ENCODE measurements around the gene AMN. TPM values are rescaled to one million over a fixed set of nuclear protein-coding genes. Genes with fewer than 3 reads are reported as not detected.

Gene AMN
- total RNA-seq, 1 experiment from 2014 or later: not detected

DNA sequence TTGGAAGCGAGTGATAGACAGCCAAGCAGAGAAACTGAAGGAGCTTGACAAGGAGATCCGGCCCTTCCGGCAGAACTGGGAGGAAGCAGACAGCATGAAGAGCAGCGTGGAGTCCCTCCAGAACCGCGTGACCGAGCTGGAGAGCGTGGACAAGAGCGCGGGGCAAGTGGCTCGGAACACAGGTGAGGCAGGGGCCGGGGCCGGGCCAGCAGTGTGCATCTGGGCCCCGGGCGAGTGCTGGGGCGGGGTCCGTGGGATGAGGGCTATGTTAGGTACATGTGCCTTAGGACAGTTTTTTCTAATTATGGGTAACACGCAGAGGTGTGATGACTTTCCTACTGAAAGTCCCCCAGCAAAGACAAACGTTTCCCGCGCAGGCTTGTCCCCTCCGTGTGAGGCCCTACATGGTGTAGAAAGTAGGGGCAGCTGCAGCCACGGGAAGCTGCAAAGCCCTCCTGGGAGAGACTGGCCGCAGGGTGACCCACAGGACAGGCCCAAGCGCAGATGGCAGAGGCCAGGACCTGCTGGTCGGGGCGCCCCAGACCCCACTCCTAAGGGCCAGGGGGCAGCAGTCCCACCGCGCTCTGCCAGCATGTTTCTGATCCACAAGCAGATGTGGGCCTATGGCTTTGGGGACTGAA is 19.1 kb upstream of the AMN start:
- BruUV-seq (replicated peaks): no TSS peak
- peaks cover 40% of the 10 kb centered on the region for H3K36me3 Mint-ChIP-seq (ENCODE audit: insufficient read depth, unreplicated experiment)
- DNase-seq (ENCODE audit: unreplicated experiment): no peak
- H3K4me1 Mint-ChIP-seq (ENCODE audit: insufficient read depth, unreplicated experiment): no peaks in the 10 kb centered on the region
- POLR2A ChIA-PET: no interaction called here
- no peak overlapping the region for H3K4me3 Mint-ChIP-seq (ENCODE audit: unreplicated experiment)
- no peak overlapping the region for H3K27ac Mint-ChIP-seq (ENCODE audit: low read depth, unreplicated experiment)
- TF ChIP-seq, protein P1, sequence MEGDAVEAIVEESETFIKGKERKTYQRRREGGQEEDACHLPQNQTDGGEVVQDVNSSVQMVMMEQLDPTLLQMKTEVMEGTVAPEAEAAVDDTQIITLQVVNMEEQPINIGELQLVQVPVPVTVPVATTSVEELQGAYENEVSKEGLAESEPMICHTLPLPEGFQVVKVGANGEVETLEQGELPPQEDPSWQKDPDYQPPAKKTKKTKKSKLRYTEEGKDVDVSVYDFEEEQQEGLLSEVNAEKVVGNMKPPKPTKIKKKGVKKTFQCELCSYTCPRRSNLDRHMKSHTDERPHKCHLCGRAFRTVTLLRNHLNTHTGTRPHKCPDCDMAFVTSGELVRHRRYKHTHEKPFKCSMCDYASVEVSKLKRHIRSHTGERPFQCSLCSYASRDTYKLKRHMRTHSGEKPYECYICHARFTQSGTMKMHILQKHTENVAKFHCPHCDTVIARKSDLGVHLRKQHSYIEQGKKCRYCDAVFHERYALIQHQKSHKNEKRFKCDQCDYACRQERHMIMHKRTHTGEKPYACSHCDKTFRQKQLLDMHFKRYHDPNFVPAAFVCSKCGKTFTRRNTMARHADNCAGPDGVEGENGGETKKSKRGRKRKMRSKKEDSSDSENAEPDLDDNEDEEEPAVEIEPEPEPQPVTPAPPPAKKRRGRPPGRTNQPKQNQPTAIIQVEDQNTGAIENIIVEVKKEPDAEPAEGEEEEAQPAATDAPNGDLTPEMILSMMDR (IDR thresholded peaks at IDR 0.05; ENCODE audit: unreplicated experiment): no peak
- no peaks in the 10 kb centered on the region for H3K27me3 Mint-ChIP-seq (ENCODE audit: insufficient read depth, unreplicated experiment)
- intact Hi-C loops (cut with micrococcal nuclease): no loop called here
- CTCF ChIA-PET: no interaction called here
- no peaks in the 10 kb centered on the region for H3K9me3 Mint-ChIP-seq (ENCODE audit: unreplicated experiment)

DNA sequence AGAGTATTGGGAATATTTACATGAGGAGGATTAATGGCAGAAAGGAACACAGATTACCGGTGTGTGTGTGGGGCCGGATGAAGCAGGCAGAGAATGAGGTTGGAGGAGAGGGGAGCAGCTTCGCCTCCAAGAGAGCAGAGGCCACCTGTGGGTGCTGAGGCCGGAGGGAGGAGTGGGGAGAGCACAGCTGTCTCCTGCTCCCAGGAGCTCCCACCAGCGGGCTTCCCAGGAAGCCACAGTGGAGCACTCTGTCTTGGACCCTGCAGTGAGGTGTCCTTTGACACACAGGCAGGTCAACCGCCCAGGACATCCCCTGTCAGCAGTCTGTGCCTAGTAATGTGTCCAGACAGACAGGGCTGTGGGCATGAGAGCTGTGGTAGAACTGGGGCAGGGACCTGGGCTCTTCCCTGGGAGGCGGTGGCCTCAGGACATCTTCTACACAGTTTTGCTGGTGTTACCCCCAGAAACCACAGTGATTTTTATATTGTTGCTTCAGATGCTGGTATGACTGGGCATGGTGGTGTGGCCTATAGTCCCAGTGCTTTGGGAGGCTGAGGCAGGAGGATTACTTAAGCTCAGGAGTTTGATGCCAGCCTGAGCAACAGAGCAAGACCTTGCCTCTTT is 18.5 kb upstream of the AMN start:
- no peak overlapping the region for H3K4me3 Mint-ChIP-seq (ENCODE audit: unreplicated experiment)
- intact Hi-C loops (cut with micrococcal nuclease): no loop called here
- peaks cover 40% of the 10 kb centered on the region for H3K36me3 Mint-ChIP-seq (ENCODE audit: insufficient read depth, unreplicated experiment)
- CTCF ChIA-PET: interaction anchor here (0.6 kb wide), 1 partner anchor 189 kb away, joined by 4 read pairs; no protein-coding TSS in a partner anchor
- TF ChIP-seq, protein P1 (IDR thresholded peaks at IDR 0.05; ENCODE audit: unreplicated experiment): no peak
- BruUV-seq (replicated peaks): no TSS peak
- no peak for DNase-seq (ENCODE audit: unreplicated experiment)
- H3K27ac Mint-ChIP-seq (ENCODE audit: low read depth, unreplicated experiment): no peak overlapping the region
- H3K27me3 Mint-ChIP-seq (ENCODE audit: insufficient read depth, unreplicated experiment): no peaks in the 10 kb centered on the region
- POLR2A ChIA-PET: no interaction called here
- no peaks in the 10 kb centered on the region for H3K9me3 Mint-ChIP-seq (ENCODE audit: unreplicated experiment)
- no peaks in the 10 kb centered on the region for H3K4me1 Mint-ChIP-seq (ENCODE audit: insufficient read depth, unreplicated experiment)

DNA sequence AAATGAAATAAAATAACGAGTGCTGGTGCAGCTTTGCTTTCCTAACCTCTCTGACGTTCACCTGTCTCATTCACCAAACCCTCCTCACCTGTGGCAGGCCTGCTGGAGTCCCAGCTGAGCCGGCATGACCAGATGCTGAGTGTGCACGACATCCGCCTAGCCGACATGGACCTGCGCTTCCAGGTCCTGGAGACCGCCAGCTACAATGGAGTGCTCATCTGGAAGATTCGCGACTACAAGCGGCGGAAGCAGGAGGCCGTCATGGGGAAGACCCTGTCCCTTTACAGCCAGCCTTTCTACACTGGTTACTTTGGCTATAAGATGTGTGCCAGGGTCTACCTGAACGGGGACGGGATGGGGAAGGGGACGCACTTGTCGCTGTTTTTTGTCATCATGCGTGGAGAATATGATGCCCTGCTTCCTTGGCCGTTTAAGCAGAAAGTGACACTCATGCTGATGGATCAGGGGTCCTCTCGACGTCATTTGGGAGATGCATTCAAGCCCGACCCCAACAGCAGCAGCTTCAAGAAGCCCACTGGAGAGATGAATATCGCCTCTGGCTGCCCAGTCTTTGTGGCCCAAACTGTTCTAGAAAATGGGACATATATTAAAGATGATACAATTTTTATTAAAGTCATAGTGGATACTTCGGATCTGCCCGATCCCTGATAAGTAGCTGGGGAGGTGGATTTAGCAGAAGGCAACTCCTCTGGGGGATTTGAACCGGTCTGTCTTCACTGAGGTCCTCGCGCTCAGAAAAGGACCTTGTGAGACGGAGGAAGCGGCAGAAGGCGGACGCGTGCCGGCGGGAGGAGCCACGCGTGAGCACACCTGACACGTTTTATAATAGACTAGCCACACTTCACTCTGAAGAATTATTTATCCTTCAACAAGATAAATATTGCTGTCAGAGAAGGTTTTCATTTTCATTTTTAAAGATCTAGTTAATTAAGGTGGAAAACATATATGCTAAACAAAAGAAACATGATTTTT is 17.1 kb upstream of the AMN start:
- H3K27me3 Mint-ChIP-seq (ENCODE audit: insufficient read depth, unreplicated experiment): no peaks in the 10 kb centered on the region
- no peak for DNase-seq (ENCODE audit: unreplicated experiment)
- ChIA-PET CTCF (no interaction called here), POLR2A (no interaction called here)
- H3K36me3 Mint-ChIP-seq (ENCODE audit: insufficient read depth, unreplicated experiment): peaks cover 34% of the 10 kb centered on the region
- no peak overlapping the region for H3K4me3 Mint-ChIP-seq (ENCODE audit: unreplicated experiment)
- no TSS peak for BruUV-seq (replicated peaks)
- H3K9me3 Mint-ChIP-seq (ENCODE audit: unreplicated experiment): no peaks in the 10 kb centered on the region
- no peaks in the 10 kb centered on the region for H3K4me1 Mint-ChIP-seq (ENCODE audit: insufficient read depth, unreplicated experiment)
- TF ChIP-seq, protein P1 (IDR thresholded peaks at IDR 0.05; ENCODE audit: unreplicated experiment): no peak
- H3K27ac Mint-ChIP-seq (ENCODE audit: low read depth, unreplicated experiment): no peak overlapping the region
- intact Hi-C loops (cut with micrococcal nuclease): no loop called here

Data from MCF 10A (cell line).